HG03045 (cell line): ENCODE data around the gene EXT2.

ENCODE experiments used
- ATAC-seq: cut with Tn5 transposase; IDR thresholded peaks from one replicate; pipeline ENCODE4 v1.9.1; 2021; ENCODE audit warnings: mild to moderate bottlenecking, moderate library complexity; ENCODE audit not compliant: unreplicated experiment

EXT2 gene

GRCh38 chr11:44198146-44198724 lies 102.8 kb downstream of the EXT2 start:
- ATAC-seq = no peak

- ATAC-seq = no peak
These were observed 103.8 kb downstream of the EXT2 start for GRCh38 chr11:44199298-44199697.

- no peak for ATAC-seq
These were observed 104.3 kb downstream of the EXT2 start for GRCh38 chr11:44199816-44200215.

GRCh38 chr11:44203270-44204043 lies 108.0 kb downstream of the EXT2 start:
- ATAC-seq = no peak

- ATAC-seq = no peak
These were observed 109.9 kb downstream of the EXT2 start for GRCh38 chr11:44205352-44205751.

- ATAC-seq = no peak
These were observed 110.4 kb downstream of the EXT2 start for GRCh38 chr11:44205836-44206235.

GRCh38 chr11:44207292-44207691 lies 111.8 kb downstream of the EXT2 start:
- ATAC-seq = no peak

GRCh38 chr11:44208976-44209603 lies 113.6 kb downstream of the EXT2 start:
- no peak for ATAC-seq

- no peak for ATAC-seq
These were observed 116.7 kb downstream of the EXT2 start for GRCh38 chr11:44212128-44212527.

GRCh38 chr11:44213148-44213547 lies 117.7 kb downstream of the EXT2 start:
- ATAC-seq = no peak

- ATAC-seq = no peak
These were observed 122.0 kb downstream of the EXT2 start for GRCh38 chr11:44217432-44217831.

GRCh38 chr11:44219830-44220796 lies 124.6 kb downstream of the EXT2 start:
- no peak for ATAC-seq

- ATAC-seq = no peak
These were observed 126.0 kb downstream of the EXT2 start for GRCh38 chr11:44221456-44221855.

GRCh38 chr11:44221992-44222391 lies 126.5 kb downstream of the EXT2 start:
- no peak for ATAC-seq

- no peak for ATAC-seq
These were observed 127.8 kb downstream of the EXT2 start for GRCh38 chr11:44223238-44223637.

- ATAC-seq = no peak
These were observed 129.5 kb downstream of the EXT2 start for GRCh38 chr11:44224867-44225501.

- ATAC-seq = no peak
These were observed 131.0 kb downstream of the EXT2 start for GRCh38 chr11:44226490-44226889.

- no peak for ATAC-seq
These were observed 131.5 kb downstream of the EXT2 start for GRCh38 chr11:44226945-44227344.

- no peak for ATAC-seq
These were observed 132.9 kb downstream of the EXT2 start for GRCh38 chr11:44228379-44228778.

GRCh38 chr11:44229098-44229497 lies 133.6 kb downstream of the EXT2 start:
- no peak for ATAC-seq

- ATAC-seq = no peak
These were observed 134.1 kb downstream of the EXT2 start for GRCh38 chr11:44229624-44230023.
